GM12878 (cell line): ENCODE measurements around the gene FAM156B.

Experiments
- CTCF ChIP-seq, 3 experiments: IDR thresholded peaks in 2 of 3; conservative IDR thresholded peaks in 1 of 3; 2 replicates each; pipeline ENCODE4 v1.5.1; 2011; ENCODE audit warnings: low read depth in 3 of 3, low read length in 3 of 3, mild to moderate bottlenecking in 3 of 3, control low read depth in 2 of 3, moderate library complexity in 2 of 3, inconsistent platforms in 1 of 3, mixed read lengths in 1 of 3; ENCODE audit not compliant: control insufficient read depth in 2 of 3, insufficient read depth in 1 of 3; ENCODE audit errors: extremely low read depth in 1 of 3
- MAX ChIP-seq: IDR thresholded peaks from 2 replicates; pipeline ENCODE4 v1.6.1; 2012; ENCODE audit warnings: low read depth, low read length, improper control_type of control experiment
- RFX5 ChIP-seq: IDR thresholded peaks from 2 replicates; pipeline ENCODE4 v1.6.1; 2011; ENCODE audit warnings: low read depth, low read length, improper control_type of control experiment

- TF ChIP-seq MAX: no peak
- TF ChIP-seq CTCF (IDR thresholded peaks at IDR 0.05 in 2 of 3, conservative IDR thresholded peaks at IDR 0.05 in 1 of 3; ENCODE audit: control insufficient read depth in 2 of 3, extremely low read depth in 1 of 3, insufficient read depth in 1 of 3, low read depth in 3 of 3, low read length in 3 of 3): no peak
- TF ChIP-seq RFX5: no peak
Measured at GRCh38 chrX:52870046-52870445, 27.1 kb upstream of the FAM156B start.
